Upper lobe of right lung (tissue), 1 donor: ENCODE data around the gene ABHD17A. TPM values are rescaled to one million over a fixed set of nuclear protein-coding genes. Genes with fewer than 3 reads are reported as not detected.

Source experiments
- ATAC-seq: fragments of 200-7000 bp; cut with Tn5 transposase; one replicate; pipeline ENCODE4 v1.9.1; 2020; ENCODE audit warnings: mild to moderate bottlenecking, moderate library complexity
- DNase-seq: peaks from one replicate; pipeline ENCODE4 v3.0.0-alpha.2; 2020
- H3K27ac ChIP-seq: fragments of 200-600 bp; one replicate; pipeline ENCODE4 v1.8.0; 2022
- H3K27me3 ChIP-seq: fragments of 200-600 bp; one replicate; pipeline ENCODE4 v1.8.0; 2022; ENCODE audit warnings: mild to moderate bottlenecking
- H3K36me3 ChIP-seq: fragments of 200-600 bp; one replicate; pipeline ENCODE4 v1.8.0; 2022
- H3K4me1 ChIP-seq: fragments of 200-600 bp; one replicate; pipeline ENCODE4 v1.8.0; 2022
- H3K4me3 ChIP-seq: fragments of 200-600 bp; one replicate; pipeline ENCODE4 v1.8.0; 2022; ENCODE audit warnings: mild to moderate bottlenecking
- H3K9me3 ChIP-seq: fragments of 200-600 bp; one replicate; pipeline ENCODE4 v1.8.0; 2022
- intact Hi-C: fragments of 100-400 bp; cut with DNase I; formaldehyde crosslinking; loops from one replicate; pipeline ENCODE4 v1.11.0; 2022
- total RNA-seq: library from RNA; stranded (reverse); fragmentation: NEBNext Ultra II Directional; extraction: Animal tissue kit (Norgen Biotek cat#: 25700); gene quantifications from one replicate; pipeline ENCODE4 v1.2.1, GENCODE V29; 2021
- TF ChIP-seq, protein P1 (sequence below): fragments of 200-600 bp; IDR thresholded peaks from one replicate; pipeline ENCODE4 v1.8.0; 2022; ENCODE audit warnings: antibody characterized with exemption
- donor health status: DM: no; HTN: yes; CAD: no; lungs with severe emphysema.

The ABHD17A gene
- total RNA-seq, 1 donor from 2014 or later = 76.1 TPM

DNA sequence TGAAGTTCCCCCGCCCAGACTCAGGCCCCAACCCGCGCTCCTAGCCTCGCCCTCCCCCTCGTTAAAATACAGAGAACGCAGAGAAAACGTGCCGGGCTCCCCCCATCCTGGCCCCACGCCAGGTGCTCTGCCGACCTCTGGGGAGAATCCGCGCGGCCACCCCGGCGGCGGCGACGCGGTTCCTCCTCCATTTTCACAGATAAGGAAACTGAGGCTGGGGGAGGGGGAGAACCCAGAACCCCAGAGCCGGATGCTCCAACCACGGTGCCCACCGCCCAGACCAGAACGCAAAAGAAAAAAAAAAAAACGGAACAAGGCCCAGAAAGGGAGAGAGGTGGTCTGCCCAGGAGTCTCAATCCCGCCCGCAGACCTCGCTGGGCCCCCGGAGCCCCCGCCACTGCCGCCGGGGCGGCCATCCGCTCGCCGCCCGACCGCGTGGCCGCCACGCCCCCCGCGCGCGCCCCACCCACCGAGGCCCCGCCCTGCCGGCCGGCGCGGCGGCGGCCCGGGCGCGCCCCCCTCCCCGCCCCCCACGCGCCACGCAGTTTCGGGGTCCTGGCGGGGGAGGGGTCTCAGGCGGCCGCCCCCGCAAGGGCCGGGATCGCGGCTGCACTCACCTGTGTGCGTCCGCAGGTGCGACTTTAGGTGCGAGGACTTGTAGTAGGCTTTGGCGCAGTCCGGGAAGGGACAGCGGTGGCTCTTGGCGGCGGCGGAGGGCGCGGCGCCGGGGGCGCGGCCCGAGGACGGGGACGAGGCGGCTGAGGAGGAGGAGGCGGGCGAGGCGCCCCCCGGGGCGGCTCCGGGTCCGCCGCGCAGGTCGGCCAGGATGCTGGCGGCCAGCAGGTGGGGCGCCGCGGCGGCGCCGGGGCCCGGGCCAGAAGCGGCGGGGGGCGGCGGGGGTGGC lies 22.6 kb downstream of the ABHD17A start:
- intact Hi-C loops = no loop called here
- no peaks in the 10 kb centered on the region for H3K36me3 ChIP-seq
- peak overlapping the region; percentile 65 for H3K27ac ChIP-seq
- peak overlapping the region; percentile 68 for H3K4me3 ChIP-seq
- H3K4me1 ChIP-seq = peaks cover 46% of the 10 kb centered on the region
- TF ChIP-seq, protein P1, sequence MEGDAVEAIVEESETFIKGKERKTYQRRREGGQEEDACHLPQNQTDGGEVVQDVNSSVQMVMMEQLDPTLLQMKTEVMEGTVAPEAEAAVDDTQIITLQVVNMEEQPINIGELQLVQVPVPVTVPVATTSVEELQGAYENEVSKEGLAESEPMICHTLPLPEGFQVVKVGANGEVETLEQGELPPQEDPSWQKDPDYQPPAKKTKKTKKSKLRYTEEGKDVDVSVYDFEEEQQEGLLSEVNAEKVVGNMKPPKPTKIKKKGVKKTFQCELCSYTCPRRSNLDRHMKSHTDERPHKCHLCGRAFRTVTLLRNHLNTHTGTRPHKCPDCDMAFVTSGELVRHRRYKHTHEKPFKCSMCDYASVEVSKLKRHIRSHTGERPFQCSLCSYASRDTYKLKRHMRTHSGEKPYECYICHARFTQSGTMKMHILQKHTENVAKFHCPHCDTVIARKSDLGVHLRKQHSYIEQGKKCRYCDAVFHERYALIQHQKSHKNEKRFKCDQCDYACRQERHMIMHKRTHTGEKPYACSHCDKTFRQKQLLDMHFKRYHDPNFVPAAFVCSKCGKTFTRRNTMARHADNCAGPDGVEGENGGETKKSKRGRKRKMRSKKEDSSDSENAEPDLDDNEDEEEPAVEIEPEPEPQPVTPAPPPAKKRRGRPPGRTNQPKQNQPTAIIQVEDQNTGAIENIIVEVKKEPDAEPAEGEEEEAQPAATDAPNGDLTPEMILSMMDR = no peak
- ATAC-seq = no peak
- DNase-seq = peak; percentile 78
- no peaks in the 10 kb centered on the region for H3K9me3 ChIP-seq
- H3K27me3 ChIP-seq = no peaks in the 10 kb centered on the region

DNA sequence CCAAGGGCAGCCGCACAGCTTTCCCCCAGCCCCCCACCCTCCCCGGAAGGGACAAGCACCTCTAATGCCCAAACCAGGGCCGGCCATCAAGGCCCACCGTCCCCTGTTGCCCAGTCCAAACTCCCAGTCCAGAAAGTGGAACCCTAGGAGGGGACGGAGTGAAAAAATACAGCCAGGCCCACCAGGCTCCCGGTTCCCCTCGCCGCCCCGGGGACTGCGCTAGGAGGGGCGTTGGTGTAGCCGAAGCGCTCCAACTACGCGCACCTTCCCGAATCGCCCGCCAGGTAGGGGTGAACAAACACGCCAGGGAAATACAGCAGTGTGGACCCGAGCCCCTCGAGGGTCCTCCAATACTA lies 23.2 kb downstream of the ABHD17A start:
- Histone ChIP-seq H3K27ac (no peak overlapping the region), H3K4me1 (peaks cover 52% of the 10 kb centered on the region), H3K4me3 (peak overlapping the region; percentile 68), H3K36me3 (no peaks in the 10 kb centered on the region), H3K9me3 (no peaks in the 10 kb centered on the region), H3K27me3 (no peaks in the 10 kb centered on the region)
- TF ChIP-seq, protein P1 = no peak
- intact Hi-C loops = no loop called here
- ATAC-seq (no peak), DNase-seq (no peak)

DNA sequence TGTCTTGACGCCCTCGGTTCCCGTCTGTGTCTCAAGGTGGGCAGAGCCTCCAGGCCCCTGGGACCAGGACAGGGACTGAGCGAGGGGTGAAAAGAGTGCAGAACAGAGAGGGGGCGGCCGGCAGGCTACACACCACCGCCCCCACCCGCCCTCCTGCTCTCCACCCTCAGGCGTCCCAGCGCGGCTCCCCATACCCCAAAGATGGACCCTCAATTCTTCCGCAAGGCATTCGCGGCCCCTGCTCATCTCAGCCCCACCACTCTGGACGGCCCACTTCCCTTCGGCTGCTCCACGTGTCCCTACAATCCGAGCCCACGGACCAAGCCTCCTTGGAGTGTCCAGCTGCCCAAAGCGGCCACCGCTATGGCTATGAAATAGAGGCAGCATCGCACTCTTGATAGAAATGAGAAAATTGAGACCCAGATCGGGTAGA lies 23.7 kb downstream of the ABHD17A start:
- TF ChIP-seq, protein P1 = no peak
- ATAC-seq (no peak), DNase-seq (no peak)
- intact Hi-C loops = no loop called here
- H3K4me1 ChIP-seq = peaks cover 57% of the 10 kb centered on the region
- peak overlapping the region; percentile 68 for H3K4me3 ChIP-seq
- H3K36me3 ChIP-seq = no peaks in the 10 kb centered on the region
- H3K9me3 ChIP-seq = no peaks in the 10 kb centered on the region
- H3K27ac ChIP-seq = no peak overlapping the region
- no peaks in the 10 kb centered on the region for H3K27me3 ChIP-seq

DNA sequence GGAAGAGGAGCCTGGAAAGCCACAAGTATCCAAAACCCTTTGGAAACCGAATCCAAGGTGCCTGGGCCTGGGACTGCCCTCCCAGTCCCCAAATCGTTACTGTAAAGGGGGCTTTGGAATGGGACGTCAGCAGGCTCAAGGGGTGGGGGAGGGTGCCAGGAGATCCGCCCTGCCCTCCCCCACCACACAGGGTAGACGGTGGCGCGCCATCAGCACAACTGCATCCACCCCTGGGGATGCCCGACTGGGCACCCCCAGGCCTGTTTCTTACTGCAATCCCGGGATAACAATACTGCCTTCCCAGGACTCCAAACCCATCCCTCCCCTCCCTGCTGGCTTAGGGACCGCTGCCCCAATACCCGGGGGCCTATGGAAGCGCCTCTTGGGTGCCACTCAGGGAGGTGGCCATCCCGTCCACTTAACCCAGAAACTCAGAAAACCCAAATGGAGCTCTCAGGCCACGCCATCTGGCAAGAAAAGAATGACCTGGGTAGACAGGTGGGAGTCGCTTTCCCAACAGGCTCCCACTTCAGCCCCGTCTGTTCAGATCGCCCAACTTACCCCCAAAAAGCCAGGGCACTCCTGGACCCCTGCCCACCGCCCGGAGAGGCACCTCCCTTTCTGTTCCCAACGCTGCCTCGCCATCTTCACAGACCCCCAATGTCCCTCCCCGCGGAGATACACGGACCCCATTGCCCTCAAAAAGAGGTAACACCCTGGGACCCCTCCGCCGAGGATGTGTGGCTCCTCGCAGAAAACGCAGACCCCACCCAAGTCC lies 24.3 kb downstream of the ABHD17A start:
- Histone ChIP-seq H3K27me3 (no peaks in the 10 kb centered on the region), H3K4me1 (peaks cover 63% of the 10 kb centered on the region), H3K27ac (no peak overlapping the region), H3K4me3 (peak overlapping the region; percentile 68), H3K9me3 (no peaks in the 10 kb centered on the region), H3K36me3 (no peaks in the 10 kb centered on the region)
- no peak for DNase-seq
- TF ChIP-seq, protein P1 = no peak
- no peak for ATAC-seq
- intact Hi-C loops = no loop called here

DNA sequence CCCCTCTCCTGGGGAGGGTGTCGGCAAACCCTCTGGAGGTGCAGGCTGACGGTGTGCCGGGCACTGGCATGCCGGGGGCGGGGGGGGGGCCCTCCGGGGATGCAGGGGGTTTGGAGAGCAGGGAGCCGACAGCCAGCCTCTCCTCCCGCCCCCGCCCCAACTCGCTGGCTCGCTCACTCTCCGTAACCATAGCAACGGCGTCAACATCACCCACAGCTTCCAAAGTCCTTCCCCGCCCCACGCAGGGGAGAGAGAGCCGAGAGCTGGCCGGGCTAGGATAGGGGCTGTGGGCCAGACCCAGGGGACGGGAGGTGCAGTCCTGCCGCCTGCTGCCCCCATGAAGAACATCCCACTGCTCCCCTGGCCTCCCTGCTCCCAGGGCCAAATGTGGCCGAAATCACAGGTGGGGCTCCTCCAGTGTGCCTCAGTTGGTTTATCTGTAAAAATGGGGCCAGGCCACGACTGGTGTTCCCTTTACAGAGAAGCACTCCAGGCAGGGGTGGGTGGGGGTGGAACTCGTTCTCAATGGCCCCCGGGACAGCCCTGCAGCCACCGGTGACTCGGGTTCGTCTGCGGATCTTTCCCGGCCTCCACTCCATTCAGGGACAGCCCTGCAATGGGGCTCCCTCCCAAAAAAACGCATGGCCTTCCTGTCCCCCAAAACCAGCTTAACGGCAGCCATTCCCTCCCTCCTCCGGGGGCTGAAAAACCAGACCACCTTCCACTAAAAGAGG lies 25.1 kb downstream of the ABHD17A start:
- peak overlapping the region; percentile 24 for H3K27ac ChIP-seq
- H3K4me1 ChIP-seq = peaks cover 65% of the 10 kb centered on the region
- no peaks in the 10 kb centered on the region for H3K27me3 ChIP-seq
- H3K9me3 ChIP-seq = no peaks in the 10 kb centered on the region
- intact Hi-C loops = no loop called here
- DNase-seq (no peak), ATAC-seq (no peak)
- H3K4me3 ChIP-seq = no peak overlapping the region
- TF ChIP-seq, protein P1 = no peak
- H3K36me3 ChIP-seq = no peaks in the 10 kb centered on the region
